GM18502 (cell line): ENCODE data around the gene TIAM2.
"Not testable (repeated sequence)": the region's sequence is repeated elsewhere in the genome, so short reads cannot be mapped to it uniquely, and the experiment has no call there.

Source experiments
- ATAC-seq: cut with Tn5 transposase; IDR thresholded peaks from one replicate; pipeline ENCODE4 v1.9.1; 2021; ENCODE audit warnings: mild to moderate bottlenecking; ENCODE audit not compliant: unreplicated experiment, poor library complexity

Gene TIAM2

GRCh38 chr6:155085582-155086257 is 90.6 kb downstream of the TIAM2 start:
- no peak for ATAC-seq

GRCh38 chr6:155088856-155089255 is 93.7 kb downstream of the TIAM2 start:
- ATAC-seq: no peak

GRCh38 chr6:155089746-155090145 is 94.6 kb downstream of the TIAM2 start:
- no peak for ATAC-seq

- no peak for ATAC-seq
Measured at GRCh38 chr6:155090166-155090565, 95.1 kb downstream of the TIAM2 start.

- ATAC-seq: no peak
Measured at GRCh38 chr6:155091756-155092155, 96.6 kb downstream of the TIAM2 start.

GRCh38 chr6:155093430-155093829 is 98.3 kb downstream of the TIAM2 start:
- ATAC-seq: no peak

- ATAC-seq: no peak
Measured at GRCh38 chr6:155100087-155100486, 105.0 kb downstream of the TIAM2 start.

GRCh38 chr6:155100591-155100990 is 105.5 kb downstream of the TIAM2 start:
- ATAC-seq: no peak

GRCh38 chr6:155103083-155103645 is 108.0 kb downstream of the TIAM2 start:
- ATAC-seq: not testable (repeated sequence)

- no peak for ATAC-seq
Measured at GRCh38 chr6:155103816-155104366, 108.8 kb downstream of the TIAM2 start.

GRCh38 chr6:155106456-155107115 is 111.5 kb downstream of the TIAM2 start:
- ATAC-seq: no peak

GRCh38 chr6:155107432-155108069 is 112.4 kb downstream of the TIAM2 start:
- ATAC-seq: no peak

GRCh38 chr6:155108070-155108820 is 113.1 kb downstream of the TIAM2 start:
- no peak for ATAC-seq

GRCh38 chr6:155110721-155111120 is 115.6 kb downstream of the TIAM2 start:
- ATAC-seq: no peak

GRCh38 chr6:155112757-155113156 is 117.6 kb downstream of the TIAM2 start:
- ATAC-seq: no peak

GRCh38 chr6:155115893-155116570 is 120.9 kb downstream of the TIAM2 start:
- ATAC-seq: no peak

- ATAC-seq: no peak
Measured at GRCh38 chr6:155116571-155116910, 121.4 kb downstream of the TIAM2 start.

GRCh38 chr6:155117256-155117655 is 122.1 kb downstream of the TIAM2 start:
- ATAC-seq: no peak

- no peak for ATAC-seq
Measured at GRCh38 chr6:155117785-155118184, 122.7 kb downstream of the TIAM2 start.

GRCh38 chr6:155119201-155119600 is 124.1 kb downstream of the TIAM2 start:
- ATAC-seq: not testable (repeated sequence)
